ENCODE results near the gene LTO1.

- TF ChIP-seq POLR2AphosphoS5 (IDR thresholded peaks at IDR 0.05; ENCODE audit: low read depth): no peak
- no peak for TF ChIP-seq REST (IDR thresholded peaks at IDR 0.05; ENCODE audit: insufficient replicate concordance, low read depth)
Measured at GRCh38 chr11:69703768-69704507, 28.8 kb upstream of the LTO1 start, which contains the start of gene FGF19.

Data from HL-60 (cell line).